ENCODE data around the gene ARL16. TPM values are rescaled to one million over a fixed set of nuclear protein-coding genes. Genes with fewer than 3 reads are reported as not detected.

ARL16 gene
- total RNA-seq, 1 donor from 2014 or later = 46.3 TPM

DNA sequence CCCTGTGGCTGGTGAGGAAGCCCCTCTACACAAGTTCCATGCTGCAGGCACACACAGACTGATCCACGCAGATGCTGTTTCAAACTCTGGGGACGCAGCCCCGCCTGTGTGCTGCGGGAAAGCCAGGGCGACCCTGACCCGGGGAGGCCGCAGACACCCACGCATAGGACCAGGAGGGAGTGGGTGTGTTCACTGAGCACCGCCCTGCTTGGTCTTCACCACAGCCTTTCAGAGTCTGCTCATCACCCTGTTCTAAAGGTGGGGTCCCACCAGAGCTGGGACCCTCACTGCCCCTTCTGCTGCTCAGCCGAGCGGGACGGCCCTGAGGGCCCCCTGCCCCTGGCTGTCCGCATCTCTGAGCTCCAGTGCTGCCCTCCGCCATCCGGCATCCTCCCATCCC lies 39.1 kb downstream of the ARL16 start:
- no peak for TF ChIP-seq CTCF (IDR thresholded peaks at IDR 0.05)
- H3K36me3 Mint-ChIP-seq (ENCODE audit: unreplicated experiment) = no peaks in the 10 kb centered on the region
- no peaks in the 10 kb centered on the region for H3K27me3 Mint-ChIP-seq (ENCODE audit: unreplicated experiment)
- no peak overlapping the region for H3K27ac Mint-ChIP-seq (ENCODE audit: unreplicated experiment)
- no peaks in the 10 kb centered on the region for H3K9me3 Mint-ChIP-seq (ENCODE audit: unreplicated experiment)
- H3K4me1 Mint-ChIP-seq (ENCODE audit: unreplicated experiment) = peaks cover 4% of the 10 kb centered on the region
- H3K4me3 Mint-ChIP-seq (ENCODE audit: unreplicated experiment) = no peak overlapping the region
- no peak for DNase-seq (ENCODE audit: extremely low spot score, unreplicated experiment)

DNA sequence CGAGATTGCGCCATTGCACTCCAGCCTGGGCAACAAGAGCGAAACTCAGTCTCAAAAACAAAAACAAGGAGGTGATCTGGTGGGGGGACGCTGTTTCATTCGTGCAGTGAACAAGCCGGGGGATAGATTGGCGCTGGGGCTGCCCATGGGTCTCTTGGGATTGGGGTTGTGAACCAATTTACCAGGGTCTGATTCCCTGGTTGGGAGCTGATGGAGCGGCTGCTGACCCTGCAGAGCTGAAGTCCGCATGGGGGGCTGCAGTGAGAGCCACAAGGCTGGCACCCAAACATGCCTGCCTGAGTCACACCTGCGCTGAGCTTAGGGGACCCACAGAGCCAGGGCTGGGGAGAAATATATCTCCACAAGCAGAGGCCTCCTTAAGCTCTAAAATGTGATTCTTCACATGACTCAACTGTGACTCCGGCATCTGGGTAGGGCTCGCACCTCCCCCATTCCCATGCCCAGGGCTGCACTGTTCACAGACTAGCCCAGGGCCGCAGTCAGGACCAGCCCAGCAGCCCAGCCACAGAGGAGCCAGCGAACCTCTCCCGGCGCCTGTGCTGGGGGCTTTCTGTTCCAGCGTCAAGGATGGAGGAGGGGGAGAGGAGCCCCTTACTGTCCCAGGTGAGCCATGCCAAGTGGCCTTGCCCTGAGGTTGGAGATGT lies 41.6 kb downstream of the ARL16 start:
- Mint-ChIP-seq H3K4me1 (ENCODE audit: unreplicated experiment) (peaks cover 8% of the 10 kb centered on the region), H3K27me3 (ENCODE audit: unreplicated experiment) (no peaks in the 10 kb centered on the region), H3K36me3 (ENCODE audit: unreplicated experiment) (no peaks in the 10 kb centered on the region), H3K4me3 (ENCODE audit: unreplicated experiment) (no peak overlapping the region), H3K9me3 (ENCODE audit: unreplicated experiment) (no peaks in the 10 kb centered on the region), H3K27ac (ENCODE audit: unreplicated experiment) (no peak overlapping the region)
- no peak for DNase-seq (ENCODE audit: extremely low spot score, unreplicated experiment)
- no peak for TF ChIP-seq CTCF (IDR thresholded peaks at IDR 0.05)

DNA sequence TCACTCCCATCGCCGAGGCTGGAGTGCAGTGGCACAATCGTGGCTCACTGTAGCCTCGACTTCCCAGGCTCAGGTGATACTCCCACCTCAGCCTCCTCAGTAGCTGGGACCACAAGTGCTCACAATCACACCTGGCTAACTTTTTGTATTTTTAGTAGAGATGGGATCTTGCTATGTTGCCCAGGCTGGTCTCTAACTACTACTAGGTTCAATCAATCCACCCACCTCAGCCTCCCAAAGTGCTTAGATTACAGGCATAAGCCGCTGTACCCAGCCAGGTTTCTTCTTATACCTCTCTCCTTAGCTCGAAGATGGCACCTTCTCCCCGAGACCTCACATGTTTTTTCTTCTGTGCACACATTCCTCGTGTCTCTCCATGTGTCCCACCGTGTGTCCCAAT lies 43.6 kb downstream of the ARL16 start:
- Mint-ChIP-seq H3K27ac (ENCODE audit: unreplicated experiment) (no peak overlapping the region), H3K4me1 (ENCODE audit: unreplicated experiment) (peaks cover 20% of the 10 kb centered on the region), H3K36me3 (ENCODE audit: unreplicated experiment) (no peaks in the 10 kb centered on the region), H3K9me3 (ENCODE audit: unreplicated experiment) (no peaks in the 10 kb centered on the region), H3K27me3 (ENCODE audit: unreplicated experiment) (no peaks in the 10 kb centered on the region), H3K4me3 (ENCODE audit: unreplicated experiment) (no peak overlapping the region)
- no peak for TF ChIP-seq CTCF (IDR thresholded peaks at IDR 0.05)
- DNase-seq (ENCODE audit: extremely low spot score, unreplicated experiment) = no peak

- Mint-ChIP-seq H3K36me3 (ENCODE audit: unreplicated experiment) (no peaks in the 10 kb centered on the region), H3K27me3 (ENCODE audit: unreplicated experiment) (no peaks in the 10 kb centered on the region), H3K27ac (ENCODE audit: unreplicated experiment) (no peak overlapping the region), H3K4me3 (ENCODE audit: unreplicated experiment) (peak overlapping the region; percentile 24), H3K4me1 (ENCODE audit: unreplicated experiment) (peaks cover 24% of the 10 kb centered on the region), H3K9me3 (ENCODE audit: unreplicated experiment) (no peaks in the 10 kb centered on the region)
- no peak for DNase-seq (ENCODE audit: extremely low spot score, unreplicated experiment)
- no peak for TF ChIP-seq CTCF (IDR thresholded peaks at IDR 0.05)
Observed at GRCh38 chr17:81638683-81639082, 44.9 kb downstream of the ARL16 start.

- Mint-ChIP-seq H3K27ac (ENCODE audit: unreplicated experiment) (peak within 1 kb of the TSS; percentile 94), H3K4me3 (ENCODE audit: unreplicated experiment) (peak within 1 kb of the TSS; percentile 95), H3K4me1 (ENCODE audit: unreplicated experiment) (peaks cover 25% of the 10 kb centered on the region), H3K27me3 (ENCODE audit: unreplicated experiment) (no peaks in the 10 kb centered on the region), H3K9me3 (ENCODE audit: unreplicated experiment) (no peaks in the 10 kb centered on the region), H3K36me3 (ENCODE audit: unreplicated experiment) (peaks cover 4% of the 10 kb centered on the region)
- no peak for TF ChIP-seq CTCF (IDR thresholded peaks at IDR 0.05)
- DNase-seq (ENCODE audit: extremely low spot score, unreplicated experiment) = peak; percentile 97
Observed at GRCh38 chr17:81636505-81637288, 46.9 kb downstream of the ARL16 start, which contains the start of the genes NPLOC4 and TSPAN10. Gene NPLOC4 (minus strand): TSS chr17:81637112. CDS start chr17:81636930, 182 bp downstream. Gene TSPAN10 (plus strand): TSS chr17:81637196. CDS start chr17:81642413, 5,217 bp downstream.

Measured in osteocyte (in vitro differentiated cells).